GM13976 (cell line): ENCODE results near the gene ADCY5.

Experiments
- DNase-seq: peaks from one replicate; pipeline ENCODE4 v3.0.0; 2012; ENCODE audit warnings: low spot score
- in situ Hi-C: fragments of 300-500 bp; cut with MboI; formaldehyde crosslinking; loops from one replicate; pipeline ENCODE4 v1.12.0; 2022; ENCODE audit warnings: low sequenced_read_pairs, mixed read lengths, inconsistent platforms; ENCODE audit not compliant: unreplicated experiment
- TF ChIP-seq, protein P1 (sequence below): IDR thresholded peaks from 2 replicates; pipeline ENCODE4 v1.5.1; 2012; ENCODE audit warnings: borderline replicate concordance, mild to moderate bottlenecking; ENCODE audit not compliant: insufficient read depth; ENCODE audit errors: extremely low read depth, missing control alignments, control extremely low read depth

Gene ADCY5

DNA sequence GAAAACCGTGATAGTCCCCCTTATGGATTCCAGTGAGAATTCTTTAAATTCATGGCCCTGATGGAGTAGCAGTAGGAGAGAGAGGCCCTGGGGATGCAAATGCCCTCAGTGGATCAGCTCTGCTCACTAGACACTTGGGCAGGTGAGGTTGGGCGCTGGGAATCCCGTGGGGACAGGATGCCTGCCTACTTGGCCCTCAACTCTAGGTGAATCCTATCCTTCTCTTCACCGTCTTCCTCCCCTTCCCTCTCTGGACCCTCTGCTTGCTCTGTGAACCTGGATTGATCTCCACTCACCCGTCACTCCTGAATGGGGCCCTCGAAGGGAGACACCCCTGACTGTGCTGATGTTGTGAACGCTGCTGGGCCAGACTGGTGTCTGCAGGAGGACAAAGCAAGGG lies 169.8 kb downstream of the ADCY5 start:
- in situ Hi-C loops: no loop called here
- DNase-seq: no peak
- TF ChIP-seq, protein P1, sequence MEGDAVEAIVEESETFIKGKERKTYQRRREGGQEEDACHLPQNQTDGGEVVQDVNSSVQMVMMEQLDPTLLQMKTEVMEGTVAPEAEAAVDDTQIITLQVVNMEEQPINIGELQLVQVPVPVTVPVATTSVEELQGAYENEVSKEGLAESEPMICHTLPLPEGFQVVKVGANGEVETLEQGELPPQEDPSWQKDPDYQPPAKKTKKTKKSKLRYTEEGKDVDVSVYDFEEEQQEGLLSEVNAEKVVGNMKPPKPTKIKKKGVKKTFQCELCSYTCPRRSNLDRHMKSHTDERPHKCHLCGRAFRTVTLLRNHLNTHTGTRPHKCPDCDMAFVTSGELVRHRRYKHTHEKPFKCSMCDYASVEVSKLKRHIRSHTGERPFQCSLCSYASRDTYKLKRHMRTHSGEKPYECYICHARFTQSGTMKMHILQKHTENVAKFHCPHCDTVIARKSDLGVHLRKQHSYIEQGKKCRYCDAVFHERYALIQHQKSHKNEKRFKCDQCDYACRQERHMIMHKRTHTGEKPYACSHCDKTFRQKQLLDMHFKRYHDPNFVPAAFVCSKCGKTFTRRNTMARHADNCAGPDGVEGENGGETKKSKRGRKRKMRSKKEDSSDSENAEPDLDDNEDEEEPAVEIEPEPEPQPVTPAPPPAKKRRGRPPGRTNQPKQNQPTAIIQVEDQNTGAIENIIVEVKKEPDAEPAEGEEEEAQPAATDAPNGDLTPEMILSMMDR: no peak

- in situ Hi-C loops: no loop called here
- DNase-seq: no peak
- TF ChIP-seq, protein P1: no peak
Observed at GRCh38 chr3:123278446-123278845, 170.4 kb downstream of the ADCY5 start.

DNA sequence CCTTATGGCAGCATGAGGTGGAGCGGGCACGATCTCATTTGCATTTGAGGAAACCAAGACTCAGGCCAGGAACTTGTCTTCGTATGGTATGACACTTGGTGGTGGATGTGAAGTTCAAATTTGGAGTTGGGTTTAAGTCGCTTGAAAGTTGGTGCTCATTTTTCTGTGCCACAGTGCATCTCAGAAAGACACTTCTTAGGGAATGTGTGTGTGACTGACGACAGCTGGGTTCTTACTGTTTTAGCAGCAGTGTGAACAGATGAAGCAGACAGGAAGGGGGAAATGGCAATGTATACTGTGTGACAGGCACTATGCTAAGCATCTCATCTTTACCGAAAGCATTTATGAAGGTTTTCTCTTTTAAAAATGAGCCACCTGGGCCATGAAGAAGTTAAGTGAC lies 171.8 kb downstream of the ADCY5 start:
- in situ Hi-C loops: no loop called here
- no peak for DNase-seq
- TF ChIP-seq, protein P1: no peak

GRCh38 chr3:123276346-123277006 lies 172.4 kb downstream of the ADCY5 start:
- no peak for DNase-seq
- in situ Hi-C loops: no loop called here
- TF ChIP-seq, protein P1: no peak

- in situ Hi-C loops: no loop called here
- TF ChIP-seq, protein P1: no peak
- no peak for DNase-seq
Observed at GRCh38 chr3:123275691-123276090, 173.2 kb downstream of the ADCY5 start.

GRCh38 chr3:123272547-123272946 lies 176.3 kb downstream of the ADCY5 start:
- DNase-seq: no peak
- TF ChIP-seq, protein P1: no peak
- in situ Hi-C loops: no loop called here

- in situ Hi-C loops: no loop called here
- TF ChIP-seq, protein P1: no peak
- DNase-seq: no peak
Observed at GRCh38 chr3:123271466-123272159, 177.3 kb downstream of the ADCY5 start.
